Neural progenitor cell (in vitro differentiated cells): ENCODE measurements around the gene ORC4.

Experiments used
- EZH2phosphoT487 ChIP-seq: fragments of 200-600 bp; sonication (generic); IDR thresholded peaks from 2 replicates; pipeline ENCODE4 v1.6.1; 2017; ENCODE audit warnings: antibody characterized with exemption
- TF ChIP-seq, protein P1 (sequence below): fragments of 200-600 bp; sonication (generic); IDR thresholded peaks from 2 replicates; pipeline ENCODE4 v1.5.1; 2017; ENCODE audit warnings: antibody characterized with exemption, mild to moderate bottlenecking

DNA sequence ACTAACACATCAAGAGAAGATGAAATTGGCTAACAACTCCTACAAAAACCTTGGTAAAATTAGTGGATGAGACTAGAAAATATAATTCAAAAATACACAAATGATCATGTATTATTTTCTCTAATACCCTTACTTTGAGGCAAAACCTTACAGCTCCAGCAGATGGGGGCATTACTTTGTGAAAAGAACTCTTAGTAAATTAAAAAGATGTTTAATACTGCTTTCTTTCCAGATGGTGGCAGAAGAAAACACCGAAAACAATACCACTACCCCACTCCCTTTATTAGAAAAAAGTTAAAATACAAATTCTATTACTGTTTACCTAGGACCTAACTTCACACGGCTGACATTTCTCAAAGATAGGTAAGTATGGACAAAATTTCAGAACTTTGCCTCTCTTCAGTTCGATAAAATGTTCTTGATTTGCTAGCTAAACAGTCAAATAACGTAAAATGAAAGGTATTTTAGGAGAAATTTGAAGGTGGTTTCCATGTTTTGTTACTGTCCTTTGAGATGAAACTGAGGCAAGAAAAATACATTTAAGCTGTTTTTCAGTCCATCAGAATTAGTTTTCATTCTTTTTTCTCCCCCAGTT, 30.6 kb downstream of the ORC4 start:
- TF ChIP-seq, protein P1, sequence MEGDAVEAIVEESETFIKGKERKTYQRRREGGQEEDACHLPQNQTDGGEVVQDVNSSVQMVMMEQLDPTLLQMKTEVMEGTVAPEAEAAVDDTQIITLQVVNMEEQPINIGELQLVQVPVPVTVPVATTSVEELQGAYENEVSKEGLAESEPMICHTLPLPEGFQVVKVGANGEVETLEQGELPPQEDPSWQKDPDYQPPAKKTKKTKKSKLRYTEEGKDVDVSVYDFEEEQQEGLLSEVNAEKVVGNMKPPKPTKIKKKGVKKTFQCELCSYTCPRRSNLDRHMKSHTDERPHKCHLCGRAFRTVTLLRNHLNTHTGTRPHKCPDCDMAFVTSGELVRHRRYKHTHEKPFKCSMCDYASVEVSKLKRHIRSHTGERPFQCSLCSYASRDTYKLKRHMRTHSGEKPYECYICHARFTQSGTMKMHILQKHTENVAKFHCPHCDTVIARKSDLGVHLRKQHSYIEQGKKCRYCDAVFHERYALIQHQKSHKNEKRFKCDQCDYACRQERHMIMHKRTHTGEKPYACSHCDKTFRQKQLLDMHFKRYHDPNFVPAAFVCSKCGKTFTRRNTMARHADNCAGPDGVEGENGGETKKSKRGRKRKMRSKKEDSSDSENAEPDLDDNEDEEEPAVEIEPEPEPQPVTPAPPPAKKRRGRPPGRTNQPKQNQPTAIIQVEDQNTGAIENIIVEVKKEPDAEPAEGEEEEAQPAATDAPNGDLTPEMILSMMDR, result peak; percentile 47
- TF ChIP-seq EZH2phosphoT487, result no peak
